WI38 (cell line): ENCODE measurements around the gene CRYGB.

Source experiments
- H3K4me3 ChIP-seq: 2 replicates; pipeline ENCODE4 v1.5.1; 2011; ENCODE audit warnings: low read depth, mild to moderate bottlenecking, control low read depth, low read length
- TF ChIP-seq, protein P1 (sequence below): IDR thresholded peaks from 2 replicates; pipeline ENCODE4 v1.5.1; 2012; ENCODE audit warnings: low read depth, mild to moderate bottlenecking, control low read depth, low read length

The CRYGB gene

DNA sequence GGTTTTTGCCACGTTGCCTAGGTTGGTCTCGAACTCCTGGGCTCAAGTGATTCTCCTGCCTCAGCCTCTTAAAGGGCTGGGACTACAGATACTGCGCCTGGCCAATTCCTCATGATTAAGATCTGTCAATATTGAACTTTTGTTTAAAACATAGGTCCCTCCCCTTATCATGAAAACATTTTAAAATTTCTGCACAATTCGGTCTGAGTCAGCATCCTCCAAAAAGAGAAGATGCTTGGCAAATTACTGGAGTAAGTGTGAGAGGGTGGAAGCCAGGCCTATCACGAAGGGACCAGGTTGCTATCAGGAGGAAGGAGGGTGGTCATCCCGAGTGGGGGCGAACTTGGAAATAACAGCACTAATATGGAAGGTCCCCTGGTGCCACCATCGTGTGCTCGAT, 28.2 kb upstream of the CRYGB start:
- no peak overlapping the region for H3K4me3 ChIP-seq
- TF ChIP-seq, protein P1, sequence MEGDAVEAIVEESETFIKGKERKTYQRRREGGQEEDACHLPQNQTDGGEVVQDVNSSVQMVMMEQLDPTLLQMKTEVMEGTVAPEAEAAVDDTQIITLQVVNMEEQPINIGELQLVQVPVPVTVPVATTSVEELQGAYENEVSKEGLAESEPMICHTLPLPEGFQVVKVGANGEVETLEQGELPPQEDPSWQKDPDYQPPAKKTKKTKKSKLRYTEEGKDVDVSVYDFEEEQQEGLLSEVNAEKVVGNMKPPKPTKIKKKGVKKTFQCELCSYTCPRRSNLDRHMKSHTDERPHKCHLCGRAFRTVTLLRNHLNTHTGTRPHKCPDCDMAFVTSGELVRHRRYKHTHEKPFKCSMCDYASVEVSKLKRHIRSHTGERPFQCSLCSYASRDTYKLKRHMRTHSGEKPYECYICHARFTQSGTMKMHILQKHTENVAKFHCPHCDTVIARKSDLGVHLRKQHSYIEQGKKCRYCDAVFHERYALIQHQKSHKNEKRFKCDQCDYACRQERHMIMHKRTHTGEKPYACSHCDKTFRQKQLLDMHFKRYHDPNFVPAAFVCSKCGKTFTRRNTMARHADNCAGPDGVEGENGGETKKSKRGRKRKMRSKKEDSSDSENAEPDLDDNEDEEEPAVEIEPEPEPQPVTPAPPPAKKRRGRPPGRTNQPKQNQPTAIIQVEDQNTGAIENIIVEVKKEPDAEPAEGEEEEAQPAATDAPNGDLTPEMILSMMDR = no peak

DNA sequence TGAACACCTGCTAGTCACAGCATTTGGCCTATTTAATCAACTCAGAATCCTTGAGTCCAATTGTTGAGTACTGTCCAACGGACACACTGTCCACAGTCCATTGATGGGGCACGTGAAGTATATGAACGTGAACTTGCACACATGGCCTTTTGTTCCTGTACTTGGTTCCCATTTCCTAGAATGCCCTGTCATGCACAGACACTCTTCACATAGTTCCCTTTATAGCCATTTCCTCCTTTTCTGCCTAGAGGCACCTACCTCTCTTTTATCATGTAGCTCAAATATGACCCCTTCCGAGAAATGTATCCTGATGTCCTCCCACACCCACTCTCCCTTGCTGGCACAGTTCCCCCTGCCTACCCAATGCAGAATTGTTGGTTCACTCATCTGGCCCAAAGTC, 26.2 kb upstream of the CRYGB start:
- H3K4me3 ChIP-seq = no peak overlapping the region
- TF ChIP-seq, protein P1 = no peak

DNA sequence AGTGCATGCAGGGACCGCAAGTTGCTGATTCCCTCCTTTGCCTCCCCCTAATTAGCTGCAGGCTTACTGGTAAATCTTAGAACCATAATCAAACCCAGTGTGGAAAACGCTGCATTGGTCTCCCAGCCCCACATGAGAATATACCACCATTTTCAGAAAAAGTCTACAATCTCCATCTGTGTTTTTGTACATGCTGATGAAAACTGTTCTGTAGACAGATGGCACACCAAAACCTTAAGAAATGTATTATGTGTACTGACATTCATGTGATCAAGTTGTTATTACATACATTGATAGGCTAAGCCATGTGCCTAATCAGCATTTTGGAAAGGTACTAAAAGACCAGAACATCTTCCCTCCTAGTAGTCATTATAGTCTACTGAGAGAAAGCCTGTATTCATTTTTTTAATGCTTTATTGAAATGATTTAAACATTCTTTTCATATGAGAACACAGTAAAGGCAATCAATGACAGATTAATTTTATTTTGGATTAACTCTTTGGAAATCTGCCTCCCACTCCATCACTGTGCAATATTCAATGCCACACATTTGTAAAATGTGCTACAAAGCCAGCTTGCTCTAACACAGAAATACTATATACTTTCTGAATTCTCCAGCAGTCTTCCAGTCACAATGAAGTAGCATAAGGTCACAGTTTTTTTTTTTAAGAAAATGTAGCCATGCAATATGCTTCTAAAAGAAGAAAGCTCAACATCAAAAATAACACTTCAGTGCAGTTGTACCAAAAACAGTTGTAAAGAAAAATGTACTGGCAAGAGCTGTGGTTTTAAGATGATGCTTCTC, 19.2 kb upstream of the CRYGB start:
- TF ChIP-seq, protein P1 = no peak
- H3K4me3 ChIP-seq = no peak overlapping the region

DNA sequence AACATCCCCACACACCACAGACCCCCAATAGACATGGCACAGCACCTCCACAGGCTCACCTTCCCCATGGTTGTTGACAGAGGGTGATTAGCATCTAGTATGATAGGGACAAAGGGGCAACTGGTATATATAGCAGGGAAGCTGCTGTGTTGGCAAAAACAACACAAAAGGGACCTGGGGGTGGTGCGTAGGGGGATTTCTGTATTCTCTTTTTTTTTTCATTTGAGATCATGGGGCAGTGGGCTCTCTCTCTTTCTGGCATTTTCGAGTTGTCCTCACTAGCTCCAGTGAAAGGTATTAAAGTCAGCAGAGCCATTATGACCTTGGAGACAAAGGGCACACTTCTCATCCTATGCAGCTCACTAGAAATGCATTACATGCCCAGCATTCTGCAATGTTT, 17.5 kb upstream of the CRYGB start, which contains the start of gene CRYGA:
CRYGA (minus strand) TSS at position 101 of the 400 bp plus-strand sequence; CDS start at position 68, 33 bp downstream.
- H3K4me3 ChIP-seq = no peak within 1 kb of the TSS
- TF ChIP-seq, protein P1 = no peak

DNA sequence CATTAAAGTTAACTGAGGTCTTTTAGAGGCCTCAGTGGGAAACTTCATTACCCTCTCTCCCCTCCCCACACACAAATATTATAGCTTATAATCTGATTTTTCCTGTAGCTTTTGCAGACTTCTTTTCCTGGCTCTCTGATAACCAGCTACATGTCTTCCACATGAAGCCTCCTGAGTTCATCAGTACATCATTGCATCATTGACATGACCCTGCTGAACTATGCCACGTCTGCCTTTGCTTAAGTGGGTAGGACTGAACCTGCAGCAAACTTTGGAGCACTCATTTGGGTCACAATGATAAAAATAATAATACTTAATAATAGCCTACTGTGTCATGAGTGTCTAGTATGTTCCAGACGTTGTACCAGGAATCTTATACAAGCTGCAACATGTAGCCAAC, 10.5 kb upstream of the CRYGB start:
- TF ChIP-seq, protein P1 = no peak
- no peak overlapping the region for H3K4me3 ChIP-seq

DNA sequence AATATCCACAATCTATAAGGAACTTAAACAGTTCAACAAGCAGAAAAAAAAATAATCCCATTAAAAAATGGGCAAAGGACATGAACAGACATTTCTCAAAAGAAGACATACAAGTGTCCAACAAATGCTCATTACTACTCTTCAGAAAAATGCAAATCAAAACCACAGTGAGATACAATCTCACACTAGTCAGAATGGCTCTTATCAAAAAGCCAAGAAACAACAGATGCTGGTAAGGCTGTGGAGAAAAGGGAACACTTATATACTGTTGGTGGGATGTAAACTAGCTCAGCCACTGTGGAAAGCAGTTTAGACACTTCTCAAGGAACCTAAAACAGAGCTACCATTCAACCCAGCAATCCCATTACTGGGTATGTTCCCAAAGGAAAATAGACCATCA, 7.2 kb upstream of the CRYGB start:
- no peak overlapping the region for H3K4me3 ChIP-seq
- TF ChIP-seq, protein P1 = no peak

DNA sequence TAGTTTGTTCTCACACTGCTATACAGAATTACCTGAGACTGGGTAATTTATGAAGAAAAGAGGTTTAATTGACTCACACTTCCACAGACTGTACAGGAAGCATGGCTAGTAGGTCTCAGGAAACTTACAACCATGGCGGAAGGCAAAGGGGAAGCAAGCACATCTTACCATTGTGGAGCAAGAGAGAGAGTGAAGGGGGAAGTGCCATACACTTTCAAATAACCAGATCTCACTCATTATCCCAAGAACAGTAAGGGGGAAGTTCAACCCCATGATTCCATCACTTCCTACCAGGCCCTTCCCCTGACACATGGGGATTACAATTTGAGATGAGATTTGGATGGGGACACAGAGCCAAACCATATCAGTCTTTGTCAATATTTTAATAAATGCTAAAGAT, 5.0 kb upstream of the CRYGB start:
- H3K4me3 ChIP-seq = no peak overlapping the region
- TF ChIP-seq, protein P1 = no peak
